Stimulated activated CD8-positive, alpha-beta memory T cell treated with anti-CD3 and anti-CD28 coated beads, Interleukin-4, amount 100 ng/mL, for 48 hours (primary cell): ENCODE data around the gene ASIC2.
"Not testable (repeated sequence)": the region's sequence is repeated elsewhere in the genome, so short reads cannot be mapped to it uniquely, and the experiment has no call there.

Experiments
- DNase-seq: peaks from one replicate; pipeline ENCODE4 v3.0.0-alpha.2; 2020

ASIC2 gene

GRCh38 chr17:32969231-32969630, 323.9 kb downstream of the ASIC2 start:
- DNase-seq, result not testable (repeated sequence)

GRCh38 chr17:32964541-32964940, 328.6 kb downstream of the ASIC2 start:
- DNase-seq, result no peak
